ENCODE results near the gene SSC5D. TPM values are rescaled to one million over a fixed set of nuclear protein-coding genes. Genes with fewer than 3 reads are reported as not detected.

The SSC5D gene
- total and polyA plus RNA-seq, 10 of the 15 experiments (the other 5 are each of a cell fraction or from before 2014, with no cell fraction given) = 0.03 to 0.13 (median 0.05) TPM; not detected in 4

DNA sequence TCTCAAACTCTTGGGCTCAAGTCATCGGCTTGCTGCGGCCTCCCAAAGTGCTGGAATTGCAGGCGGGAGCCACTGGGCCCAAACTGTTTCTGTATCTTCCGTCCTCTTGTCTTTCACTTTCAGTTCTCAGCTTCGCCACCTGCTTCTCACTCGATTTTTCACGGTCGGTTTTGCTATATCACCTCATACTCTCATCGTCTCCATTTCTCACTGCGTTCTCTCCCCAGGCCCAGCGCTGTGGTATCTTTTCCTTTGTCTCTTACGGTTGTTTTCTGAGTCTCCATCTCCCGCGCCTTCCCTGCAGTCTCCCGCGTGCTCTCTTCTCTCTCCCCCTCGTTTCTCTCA is 14.9 kb downstream of the SSC5D start (continued):
- no peak for TF ChIP-seq ZNF687 (IDR thresholded peaks at IDR 0.05)
- TF ChIP-seq ZNF217 (IDR thresholded peaks at IDR 0.05) = no peak

- ChIA-PET RAD21 (ENCODE audit: unreplicated experiment) (interaction anchor here (0.7 to 1.7 kb wide), 26 partner anchors 10 to 386 kb away, joined by 3 to 34 read pairs (median 6); partner anchors contain the start of genes CCDC106, HSPBP1, ISOC2 and KMT5C), POLR2A (interaction anchor here (0.6 to 1.0 kb wide), 8 partner anchors 19 to 1409 kb away, joined by 3 to 6 read pairs (median 3); partner anchors contain the start of genes ISOC2, NAT14, PPP6R1 and ZNF628), SMC1A (ENCODE audit: uncharacterized antibody, unreplicated experiment) (interaction anchor here (0.6 to 2.4 kb wide), 14 partner anchors 9 to 212 kb away, joined by 3 to 19 read pairs (median 5); partner anchors contain the start of genes ISOC2, NAT14, ZNF628 and ZNF865), CTCF (interaction anchor here (0.7 to 3.7 kb wide), 40 partner anchors 9 to 438 kb away, joined by 3 to 88 read pairs (median 9); partner anchors contain the start of genes FIZ1, ISOC2, KMT5C and NAT14)
- no TSS peak for BruUV-seq (replicated peaks)
- peaks cover 5% of the 10 kb centered on the region for H3K4me1 ChIP-seq (ENCODE audit: control insufficient read depth, insufficient read depth, low read length)
- no peaks in the 10 kb centered on the region for H3K79me2 ChIP-seq (ENCODE audit: control insufficient read depth, insufficient read depth, low read length)
- H3K9ac ChIP-seq (ENCODE audit: control insufficient read depth, insufficient read depth, low read length) = peak overlapping the region; percentile 58
- H3K36me3 ChIP-seq (ENCODE audit: control insufficient read depth in 2 of 2, insufficient read depth in 2 of 2, low read length in 1 of 2) = no peaks in the 10 kb centered on the region
- intact Hi-C loops (cut with micrococcal nuclease; ENCODE audit: unreplicated experiment) = loop anchor here (1.0 to 2.0 kb wide), 2 partner anchors 35 to 363 kb away; no protein-coding TSS in a partner anchor
- peak overlapping the region; percentile 43; the same call in 1 of the 2 replicates for H3K4me3 ChIP-seq
- FAIRE-seq (peak; percentile 85), ATAC-seq (peak; percentile 99), DNase-seq (ENCODE audit: low read depth, low spot score) (peak; percentile 80)
- peak overlapping the region; percentile 97 for H2AFZ ChIP-seq (ENCODE audit: control insufficient read depth, low read depth, low read length)
- H3K27ac ChIP-seq (ENCODE audit: control insufficient read depth, insufficient read depth) = peak overlapping the region; percentile 80
- H3K4me2 ChIP-seq (ENCODE audit: control insufficient read depth, insufficient read depth) = peak overlapping the region; percentile 58
- H4K20me1 ChIP-seq (ENCODE audit: control insufficient read depth, insufficient read depth) = no peaks in the 10 kb centered on the region
- H3K27me3 ChIP-seq (replicated peaks in 1 of 2; ENCODE audit: control insufficient read depth in 2 of 2, insufficient read depth in 2 of 2, low read length in 1 of 2) = no peaks in the 10 kb centered on the region
- no peaks in the 10 kb centered on the region for H3K9me3 ChIP-seq (replicated peaks; ENCODE audit: control insufficient read depth, insufficient read depth, low read length)
- WGBS (ENCODE audit: insufficient coverage, insufficient replicate concordance, low lambda C conversion rate, missing lambda C conversion rate) = 10% methylated on average over 46 of the region's 64 CpGs
- in situ Hi-C loops (cut with MboI) = no loop called here
- TF ChIP-seq ZNF207 (IDR thresholded peaks at IDR 0.05; ENCODE audit: borderline replicate concordance) = no peak
- peak; percentile 50; the same call in 1 of the 2 replicates for TF ChIP-seq BRCA1 (IDR thresholded peaks at IDR 0.05; ENCODE audit: low read depth, low read length)
- TF ChIP-seq, protein P1, sequence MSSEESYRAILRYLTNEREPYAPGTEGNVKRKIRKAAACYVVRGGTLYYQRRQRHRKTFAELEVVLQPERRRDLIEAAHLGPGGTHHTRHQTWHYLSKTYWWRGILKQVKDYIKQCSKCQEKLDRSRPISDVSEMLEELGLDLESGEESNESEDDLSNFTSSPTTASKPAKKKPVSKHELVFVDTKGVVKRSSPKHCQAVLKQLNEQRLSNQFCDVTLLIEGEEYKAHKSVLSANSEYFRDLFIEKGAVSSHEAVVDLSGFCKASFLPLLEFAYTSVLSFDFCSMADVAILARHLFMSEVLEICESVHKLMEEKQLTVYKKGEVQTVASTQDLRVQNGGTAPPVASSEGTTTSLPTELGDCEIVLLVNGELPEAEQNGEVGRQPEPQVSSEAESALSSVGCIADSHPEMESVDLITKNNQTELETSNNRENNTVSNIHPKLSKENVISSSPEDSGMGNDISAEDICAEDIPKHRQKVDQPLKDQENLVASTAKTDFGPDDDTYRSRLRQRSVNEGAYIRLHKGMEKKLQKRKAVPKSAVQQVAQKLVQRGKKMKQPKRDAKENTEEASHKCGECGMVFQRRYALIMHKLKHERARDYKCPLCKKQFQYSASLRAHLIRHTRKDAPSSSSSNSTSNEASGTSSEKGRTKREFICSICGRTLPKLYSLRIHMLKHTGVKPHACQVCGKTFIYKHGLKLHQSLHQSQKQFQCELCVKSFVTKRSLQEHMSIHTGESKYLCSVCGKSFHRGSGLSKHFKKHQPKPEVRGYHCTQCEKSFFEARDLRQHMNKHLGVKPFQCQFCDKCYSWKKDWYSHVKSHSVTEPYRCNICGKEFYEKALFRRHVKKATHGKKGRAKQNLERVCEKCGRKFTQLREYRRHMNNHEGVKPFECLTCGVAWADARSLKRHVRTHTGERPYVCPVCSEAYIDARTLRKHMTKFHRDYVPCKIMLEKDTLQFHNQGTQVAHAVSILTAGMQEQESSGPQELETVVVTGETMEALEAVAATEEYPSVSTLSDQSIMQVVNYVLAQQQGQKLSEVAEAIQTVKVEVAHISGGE (CRISPR knock-in tag; IDR thresholded peaks at IDR 0.05) = no peak
- no peak for TF ChIP-seq ZZZ3 (IDR thresholded peaks at IDR 0.05; ENCODE audit: control insufficient read depth, insufficient read length, low read depth)
- TF ChIP-seq BHLHE40 (IDR thresholded peaks at IDR 0.05; ENCODE audit: borderline replicate concordance in 1 of 2, low read depth in 2 of 2, low read length in 1 of 2) = peak; percentile 90 to 98
- no peak for TF ChIP-seq SIX5 (IDR thresholded peaks at IDR 0.05; ENCODE audit: low read depth, low read length, severe bottlenecking)
- no peak for TF ChIP-seq MYC (IDR thresholded peaks at IDR 0.05; ENCODE audit: insufficient read depth, insufficient read length, insufficient replicate concordance, low read length, severe bottlenecking)
- no peak for TF ChIP-seq RCOR1 (conservative IDR thresholded peaks at IDR 0.05; ENCODE audit: low read depth, low read length)
Observed at GRCh38 chr19:55503502-55504251, 15.4 kb downstream of the SSC5D start.

All from GM12878 (cell line).